Neural cell (in vitro differentiated cells): ENCODE results near the gene FOXK1. TPM values are rescaled to one million over a fixed set of nuclear protein-coding genes. Genes with fewer than 3 reads are reported as not detected.

ENCODE experiments used
- H2AFZ ChIP-seq: fragments of 200-600, 300-800 bp; sonication (generic), shearing (Covaris generic); 2 replicates; pipeline ENCODE4 v1.6.0; 2014; ENCODE audit warnings: low read depth, mild to moderate bottlenecking, antibody characterized with exemption, low read length, moderate library complexity
- H3F3A ChIP-seq: fragments of 200-600 bp; shearing (Covaris generic); 2 replicates; pipeline ENCODE4 v1.6.1; 2016; ENCODE audit warnings: mild to moderate bottlenecking, moderate library complexity, mixed read lengths, antibody characterized with exemption, low read length; ENCODE audit not compliant: insufficient read depth, poor library complexity, severe bottlenecking
- H3K27ac ChIP-seq: fragments of 200-600, 300-800 bp; sonication (generic), shearing (Covaris generic); 2 replicates; pipeline ENCODE4 v1.5.1; 2014; ENCODE audit warnings: mild to moderate bottlenecking, low read length, moderate library complexity
- H3K27me3 ChIP-seq: fragments of 300-800, 200-600 bp; sonication (generic), shearing (Covaris generic); 2 replicates; pipeline ENCODE4 v1.6.0; 2014; ENCODE audit warnings: mild to moderate bottlenecking, low read depth, low read length, moderate library complexity; ENCODE audit not compliant: insufficient read depth
- H3K36me3 ChIP-seq: fragments of 300-800, 200-600 bp; sonication (generic), shearing (Covaris generic); 2 replicates; pipeline ENCODE4 v1.5.1; 2014; ENCODE audit warnings: mild to moderate bottlenecking, antibody characterized with exemption, low read length, moderate library complexity; ENCODE audit not compliant: insufficient read depth
- H3K4me2 ChIP-seq: fragments of 300-800, 200-600 bp; sonication (generic), shearing (Covaris generic); 2 replicates; pipeline ENCODE4 v1.6.0; 2014; ENCODE audit warnings: mild to moderate bottlenecking, low read length
- H3K4me3 ChIP-seq: fragments of 300-800, 200-600 bp; sonication (generic), shearing (Covaris generic); 2 replicates; pipeline ENCODE4 v1.5.1; 2014; ENCODE audit warnings: mild to moderate bottlenecking, low read length, moderate library complexity
- H3K79me2 ChIP-seq: fragments of 200-600 bp; shearing (Covaris generic); replicated peaks from 2 replicates; pipeline ENCODE4 v1.6.0; 2014; ENCODE audit warnings: mild to moderate bottlenecking, low read length, moderate library complexity; ENCODE audit not compliant: insufficient read depth
- H3K9ac ChIP-seq: fragments of 300-800, 200-600 bp; sonication (generic), shearing (Covaris generic); 2 replicates; pipeline ENCODE4 v1.6.1; 2016; ENCODE audit warnings: mild to moderate bottlenecking, low read length, mixed read lengths
- H3K9me2 ChIP-seq: fragments of 200-600 bp; shearing (Covaris generic); 2 replicates; pipeline ENCODE4 v1.6.1; 2016; ENCODE audit warnings: mild to moderate bottlenecking, low read length, mixed read lengths; ENCODE audit not compliant: insufficient read depth
- H3K9me3 ChIP-seq: fragments of 200-600, 300-800 bp; sonication (generic), shearing (Covaris generic); 2 replicates; pipeline ENCODE4 v1.6.1; 2016; ENCODE audit warnings: mild to moderate bottlenecking, mixed run types, low read length, moderate library complexity, mixed read lengths
- H4K20me1 ChIP-seq: fragments of 200-600 bp; shearing (Covaris generic); 2 replicates; pipeline ENCODE4 v1.6.1; 2016; ENCODE audit warnings: mild to moderate bottlenecking, mixed run types; ENCODE audit not compliant: insufficient read depth
- EP300 ChIP-seq: fragments of 450-650 bp; conservative IDR thresholded peaks from 2 replicates; pipeline ENCODE4 v1.6.1; 2014; ENCODE audit warnings: antibody characterized with exemption, mild to moderate bottlenecking, moderate library complexity; ENCODE audit not compliant: poor library complexity, severe bottlenecking
- EZH2 ChIP-seq: fragments of 200-600, 300-800 bp; shearing (Covaris generic), sonication (generic); IDR thresholded peaks from 2 replicates; pipeline ENCODE4 v1.6.1; 2014; ENCODE audit warnings: antibody characterized with exemption, low read length, borderline replicate concordance, mild to moderate bottlenecking; ENCODE audit not compliant: insufficient read depth, poor library complexity, severe bottlenecking
- POLR2AphosphoS5 ChIP-seq: IDR thresholded peaks from 2 replicates; pipeline ENCODE4 v1.6.1; 2012
- RAD21 ChIP-seq: fragments of 450-650 bp; conservative IDR thresholded peaks from 2 replicates; pipeline ENCODE4 v1.6.1; 2014; ENCODE audit warnings: antibody characterized with exemption, mild to moderate bottlenecking, moderate library complexity
- REST ChIP-seq: IDR thresholded peaks from 2 replicates; pipeline ENCODE4 v1.6.1; 2012; ENCODE audit warnings: borderline replicate concordance
- SMC3 ChIP-seq: fragments of 450-650 bp; conservative IDR thresholded peaks from 2 replicates; pipeline ENCODE4 v1.6.1; 2014; ENCODE audit warnings: antibody characterized with exemption, mild to moderate bottlenecking, moderate library complexity; ENCODE audit not compliant: poor library complexity
- TAF1 ChIP-seq: IDR thresholded peaks from 2 replicates; pipeline ENCODE4 v1.6.1; 2012; ENCODE audit warnings: low read depth
- polyA plus RNA-seq: library from polyadenylated mRNA; depleted of rRNA; stranded (reverse); fragments of >200 nt; gene quantifications from 2 replicates; pipeline ENCODE4 v1.2.3, GENCODE V29; 2014
- TF ChIP-seq, protein P1 (sequence below): fragments of 450-650 bp; IDR thresholded peaks from 2 replicates; pipeline ENCODE4 v1.5.1; 2014; ENCODE audit warnings: antibody characterized with exemption, mild to moderate bottlenecking, moderate library complexity; ENCODE audit not compliant: poor library complexity, severe bottlenecking

The FOXK1 gene
- polyA plus RNA-seq, 1 donor from 2014 or later = 7.4 TPM

- no peak overlapping the region for H3K27ac ChIP-seq
- H2AFZ ChIP-seq = no peak overlapping the region
- no peaks in the 10 kb centered on the region for H3K9me2 ChIP-seq
- TF ChIP-seq TAF1 (no peak), EZH2 (no peak), POLR2AphosphoS5 (no peak), SMC3 (no peak)
- TF ChIP-seq, protein P1, sequence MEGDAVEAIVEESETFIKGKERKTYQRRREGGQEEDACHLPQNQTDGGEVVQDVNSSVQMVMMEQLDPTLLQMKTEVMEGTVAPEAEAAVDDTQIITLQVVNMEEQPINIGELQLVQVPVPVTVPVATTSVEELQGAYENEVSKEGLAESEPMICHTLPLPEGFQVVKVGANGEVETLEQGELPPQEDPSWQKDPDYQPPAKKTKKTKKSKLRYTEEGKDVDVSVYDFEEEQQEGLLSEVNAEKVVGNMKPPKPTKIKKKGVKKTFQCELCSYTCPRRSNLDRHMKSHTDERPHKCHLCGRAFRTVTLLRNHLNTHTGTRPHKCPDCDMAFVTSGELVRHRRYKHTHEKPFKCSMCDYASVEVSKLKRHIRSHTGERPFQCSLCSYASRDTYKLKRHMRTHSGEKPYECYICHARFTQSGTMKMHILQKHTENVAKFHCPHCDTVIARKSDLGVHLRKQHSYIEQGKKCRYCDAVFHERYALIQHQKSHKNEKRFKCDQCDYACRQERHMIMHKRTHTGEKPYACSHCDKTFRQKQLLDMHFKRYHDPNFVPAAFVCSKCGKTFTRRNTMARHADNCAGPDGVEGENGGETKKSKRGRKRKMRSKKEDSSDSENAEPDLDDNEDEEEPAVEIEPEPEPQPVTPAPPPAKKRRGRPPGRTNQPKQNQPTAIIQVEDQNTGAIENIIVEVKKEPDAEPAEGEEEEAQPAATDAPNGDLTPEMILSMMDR = no peak
- no peaks in the 10 kb centered on the region for H3K36me3 ChIP-seq
- H4K20me1 ChIP-seq = no peaks in the 10 kb centered on the region
- peaks cover 3% of the 10 kb centered on the region for H3F3A ChIP-seq
- H3K4me2 ChIP-seq = no peak overlapping the region
- H3K4me3 ChIP-seq = no peak overlapping the region
- no peaks in the 10 kb centered on the region for H3K27me3 ChIP-seq
- H3K79me2 ChIP-seq = no peaks in the 10 kb centered on the region
- no peak overlapping the region for H3K9ac ChIP-seq
- H3K9me3 ChIP-seq = peaks cover 6% of the 10 kb centered on the region
Measured at GRCh38 chr7:4659551-4660286, 22.4 kb upstream of the FOXK1 start.

DNA sequence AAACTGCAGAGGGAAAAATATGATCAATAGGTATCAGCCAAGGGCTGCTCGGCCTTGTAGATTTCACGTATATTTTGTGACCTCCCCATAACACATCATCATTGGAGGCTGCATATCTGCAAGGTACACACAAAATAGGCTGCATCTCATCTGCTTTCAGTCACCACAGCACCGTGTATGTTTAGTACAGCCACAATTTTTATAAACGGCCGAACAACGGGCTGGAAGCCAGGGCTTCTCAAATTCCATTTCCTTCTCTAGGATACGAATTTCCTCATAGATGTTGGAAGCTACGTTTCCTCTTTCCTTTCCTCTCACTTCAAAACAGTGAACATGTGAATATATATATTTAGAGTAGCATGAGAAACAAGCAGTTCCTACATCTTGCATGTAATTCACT lies 20.2 kb upstream of the FOXK1 start:
- Histone ChIP-seq H4K20me1 (no peaks in the 10 kb centered on the region), H3K9ac (no peak overlapping the region), H3F3A (no peaks in the 10 kb centered on the region), H3K9me3 (peaks cover 6% of the 10 kb centered on the region), H3K79me2 (no peaks in the 10 kb centered on the region), H3K27me3 (no peaks in the 10 kb centered on the region), H2AFZ (no peak overlapping the region), H3K9me2 (no peaks in the 10 kb centered on the region), H3K36me3 (no peaks in the 10 kb centered on the region), H3K4me3 (no peak overlapping the region), H3K27ac (no peak overlapping the region), H3K4me2 (no peak overlapping the region)
- TF ChIP-seq, protein P1 = no peak
- TF ChIP-seq EP300 (no peak), RAD21 (no peak), EZH2 (no peak), SMC3 (no peak), POLR2AphosphoS5 (no peak), REST (no peak)
